WTC11 (cell line): ENCODE measurements around the gene RAD50. TPM values are rescaled to one million over a fixed set of nuclear protein-coding genes. Genes with fewer than 3 reads are reported as not detected.

Experiments
- ATAC-seq: fragments of 200-7000 bp; cut with Tn5 transposase; 2 replicates; pipeline ENCODE4 v1.10.0; 2021; ENCODE audit warnings: mild to moderate bottlenecking, moderate library complexity
- CTCF ChIA-PET: fragments of 300-600 bp; sonication (Branson Sonifier 250); formaldehyde crosslinking; loops from one replicate; lab custom pipeline; 2021; ENCODE audit warnings: antibody characterized with exemption; lab: Charles Lee
- POLR2A ChIA-PET: fragments of 350-600 bp; sonication (Branson Sonifier 250); formaldehyde crosslinking; loops from one replicate; lab custom pipeline; 2021; ENCODE audit warnings: antibody characterized with exemption; lab: Charles Lee
- DNase-seq: peaks from one replicate; pipeline ENCODE4 v3.0.0; 2021; ENCODE audit warnings: low spot score
- H3K27ac Mint-ChIP-seq: 2 replicates; pipeline ENCODE4 v1.8.0; 2021; ENCODE audit warnings: mixed read lengths
- H3K27me3 Mint-ChIP-seq: 2 replicates; pipeline ENCODE4 v1.8.0; 2021; ENCODE audit warnings: low read depth, mild to moderate bottlenecking, moderate library complexity, mixed read lengths
- H3K36me3 Mint-ChIP-seq: 2 replicates; pipeline ENCODE4 v1.8.0; 2021; ENCODE audit warnings: mixed read lengths
- H3K4me1 Mint-ChIP-seq: 2 replicates; pipeline ENCODE4 v1.8.0; 2022; ENCODE audit warnings: mixed read lengths
- H3K4me3 Mint-ChIP-seq: 2 replicates; pipeline ENCODE4 v1.8.0; 2021; ENCODE audit warnings: mild to moderate bottlenecking, moderate library complexity, mixed read lengths
- H3K9me3 Mint-ChIP-seq: 2 replicates; pipeline ENCODE4 v1.8.0; 2021; ENCODE audit warnings: mixed read lengths
- ATF3 ChIP-seq: sonication (generic); formaldehyde crosslinking; conservative IDR thresholded peaks from 2 replicates; pipeline ENCODE4 v1.8.1; 2022; ENCODE audit warnings: mild to moderate bottlenecking, missing genetic modification reagents
- CREM ChIP-seq: sonication (generic); formaldehyde crosslinking; IDR thresholded peaks from 2 replicates; pipeline ENCODE4 v1.8.1; 2022; ENCODE audit warnings: mild to moderate bottlenecking, missing genetic modification reagents, moderate library complexity
- E2F1 ChIP-seq: sonication (generic); formaldehyde crosslinking; IDR thresholded peaks from 2 replicates; pipeline ENCODE4 v1.8.0; 2022; ENCODE audit warnings: mild to moderate bottlenecking, missing genetic modification reagents
- E2F5 ChIP-seq: sonication (generic); formaldehyde crosslinking; IDR thresholded peaks from 2 replicates; pipeline ENCODE4 v1.8.1; 2022; ENCODE audit warnings: mild to moderate bottlenecking, moderate library complexity, missing genetic modification reagents
- ESRRA ChIP-seq: sonication (generic); formaldehyde crosslinking; IDR thresholded peaks from 2 replicates; pipeline ENCODE4 v1.8.1; 2022; ENCODE audit warnings: mild to moderate bottlenecking, missing genetic modification reagents, borderline replicate concordance
- FOXJ3 ChIP-seq: sonication (generic); formaldehyde crosslinking; IDR thresholded peaks from 2 replicates; pipeline ENCODE4 v1.9.0; 2021; ENCODE audit warnings: missing genetic modification reagents, mild to moderate bottlenecking, borderline replicate concordance
- MYBL2 ChIP-seq: sonication (generic); formaldehyde crosslinking; IDR thresholded peaks from 2 replicates; pipeline ENCODE4 v1.8.1; 2023; ENCODE audit warnings: mild to moderate bottlenecking, moderate library complexity, missing genetic modification reagents
- NFE2L1 ChIP-seq: sonication (generic); formaldehyde crosslinking; IDR thresholded peaks from 2 replicates; pipeline ENCODE4 v1.8.1; 2023; ENCODE audit warnings: missing genetic modification reagents
- NR2C2 ChIP-seq: sonication (generic); formaldehyde crosslinking; IDR thresholded peaks from 2 replicates; pipeline ENCODE4 v1.8.0; 2022; ENCODE audit warnings: mild to moderate bottlenecking, missing genetic modification reagents
- RELA ChIP-seq: sonication (generic); formaldehyde crosslinking; IDR thresholded peaks from 2 replicates; pipeline ENCODE4 v1.8.1; 2022; ENCODE audit warnings: missing genetic modification reagents, mild to moderate bottlenecking, borderline replicate concordance
- RORB ChIP-seq: fragments of 250-450 bp; sonication (Bioruptor Pico); IDR thresholded peaks from 2 replicates; pipeline ENCODE4 v1.9.0; 2021; ENCODE audit warnings: mild to moderate bottlenecking
- SMAD4 ChIP-seq: sonication (generic); formaldehyde crosslinking; IDR thresholded peaks from 2 replicates; pipeline ENCODE4 v1.8.0; 2022; ENCODE audit warnings: mild to moderate bottlenecking, missing genetic modification reagents
- TEAD1 ChIP-seq: sonication (generic); formaldehyde crosslinking; IDR thresholded peaks from 2 replicates; pipeline ENCODE4 v1.8.0; 2022; ENCODE audit warnings: mild to moderate bottlenecking, missing genetic modification reagents
- ZBTB43 ChIP-seq: sonication (generic); formaldehyde crosslinking; IDR thresholded peaks from 2 replicates; pipeline ENCODE4 v1.8.1; 2023; ENCODE audit warnings: mild to moderate bottlenecking, missing genetic modification reagents
- ZNF138 ChIP-seq: sonication (generic); formaldehyde crosslinking; conservative IDR thresholded peaks from 2 replicates; pipeline ENCODE4 v1.8.1; 2022; ENCODE audit warnings: mild to moderate bottlenecking, moderate library complexity, missing genetic modification reagents
- ZNF416 ChIP-seq: fragments of 250-450 bp; sonication (Bioruptor Pico); IDR thresholded peaks from 2 replicates; pipeline ENCODE4 v1.9.0; 2021; ENCODE audit warnings: mild to moderate bottlenecking, inconsistent platforms
- total RNA-seq: library from RNA; stranded (reverse); gene quantifications from 3 replicates; pipeline ENCODE4 v1.2.3, GENCODE V29; 2021
- TF ChIP-seq, protein P1 (sequence below): sonication (generic); formaldehyde crosslinking; IDR thresholded peaks from 2 replicates; pipeline ENCODE4 v1.8.1; 2023; ENCODE audit warnings: mild to moderate bottlenecking, missing genetic modification reagents, moderate library complexity
- TF ChIP-seq, protein P2 (sequence below): sonication (generic); formaldehyde crosslinking; IDR thresholded peaks from 2 replicates; pipeline ENCODE4 v1.8.0; 2022; ENCODE audit warnings: mild to moderate bottlenecking, missing genetic modification reagents
- TF ChIP-seq, protein P3 (sequence below): fragments of 250-450 bp; sonication (Bioruptor Pico); IDR thresholded peaks from 2 replicates; pipeline ENCODE4 v1.9.0; 2021; ENCODE audit warnings: moderate library complexity, mild to moderate bottlenecking, inconsistent platforms, borderline replicate concordance
- TF ChIP-seq, protein P4 (sequence below): fragments of 250-450 bp; sonication (Bioruptor Pico); IDR thresholded peaks from 2 replicates; pipeline ENCODE4 v1.9.0; 2021; ENCODE audit warnings: mild to moderate bottlenecking
- TF ChIP-seq, protein P5 (sequence below): sonication (generic); formaldehyde crosslinking; IDR thresholded peaks from 2 replicates; pipeline ENCODE4 v1.8.1; 2023; ENCODE audit warnings: mild to moderate bottlenecking, missing genetic modification reagents, borderline replicate concordance

Gene RAD50
- total RNA-seq, 1 experiment from 2014 or later = 31.1 TPM

DNA sequence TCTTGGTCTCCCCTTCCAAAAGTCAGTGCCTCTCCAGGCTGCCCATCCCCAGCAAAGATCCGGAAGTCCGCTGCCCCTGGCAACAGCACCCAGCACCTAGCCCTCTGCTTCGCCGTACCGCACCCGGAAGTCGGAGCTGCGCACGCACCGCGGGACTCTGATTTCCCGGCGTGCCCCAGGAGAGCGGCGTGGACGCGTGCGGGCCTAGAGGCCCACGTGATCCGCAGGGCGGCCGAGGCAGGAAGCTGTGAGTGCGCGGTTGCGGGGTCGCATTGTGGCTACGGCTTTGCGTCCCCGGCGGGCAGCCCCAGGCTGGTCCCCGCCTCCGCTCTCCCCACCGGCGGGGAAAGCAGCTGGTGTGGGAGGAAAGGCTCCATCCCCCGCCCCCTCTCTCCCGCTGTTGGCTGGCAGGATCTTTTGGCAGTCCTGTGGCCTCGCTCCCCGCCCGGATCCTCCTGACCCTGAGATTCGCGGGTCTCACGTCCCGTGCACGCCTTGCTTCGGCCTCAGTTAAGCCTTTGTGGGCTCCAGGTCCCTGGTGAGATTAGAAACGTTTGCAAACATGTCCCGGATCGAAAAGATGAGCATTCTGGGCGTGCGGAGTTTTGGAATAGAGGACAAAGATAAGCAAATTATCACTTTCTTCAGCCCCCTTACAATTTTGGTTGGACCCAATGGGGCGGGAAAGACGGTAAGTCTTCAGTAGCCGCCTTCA is at the start of gene RAD50 (continued):
- TF ChIP-seq ATF3 (CRISPR knock-in tag) (no peak), ZBTB43 (CRISPR knock-in tag) (peak; percentile 87; the same call in 1 of the 2 replicates), E2F5 (CRISPR knock-in tag) (peak; percentile 92; the same call in 1 of the 2 replicates), ZNF138 (CRISPR knock-in tag) (peak; percentile 81; the same call in 1 of the 2 replicates), NFE2L1 (CRISPR knock-in tag) (peak; percentile 94), CREM (CRISPR knock-in tag) (peak; percentile 84), RORB (CRISPR knock-in tag) (no peak), NR2C2 (CRISPR knock-in tag) (peak; percentile 63; the same call in 1 of the 2 replicates), ESRRA (CRISPR knock-in tag) (peak; percentile 95), E2F1 (CRISPR knock-in tag) (peak; percentile 90), RELA (peak; percentile 96), TEAD1 (CRISPR knock-in tag) (peak; percentile 97), FOXJ3 (peak; percentile 76; the same call in 1 of the 2 replicates)
- TF ChIP-seq, protein P1, sequence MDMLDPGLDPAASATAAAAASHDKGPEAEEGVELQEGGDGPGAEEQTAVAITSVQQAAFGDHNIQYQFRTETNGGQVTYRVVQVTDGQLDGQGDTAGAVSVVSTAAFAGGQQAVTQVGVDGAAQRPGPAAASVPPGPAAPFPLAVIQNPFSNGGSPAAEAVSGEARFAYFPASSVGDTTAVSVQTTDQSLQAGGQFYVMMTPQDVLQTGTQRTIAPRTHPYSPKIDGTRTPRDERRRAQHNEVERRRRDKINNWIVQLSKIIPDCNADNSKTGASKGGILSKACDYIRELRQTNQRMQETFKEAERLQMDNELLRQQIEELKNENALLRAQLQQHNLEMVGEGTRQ (CRISPR knock-in tag) = peak; percentile 98
- TF ChIP-seq, protein P2, sequence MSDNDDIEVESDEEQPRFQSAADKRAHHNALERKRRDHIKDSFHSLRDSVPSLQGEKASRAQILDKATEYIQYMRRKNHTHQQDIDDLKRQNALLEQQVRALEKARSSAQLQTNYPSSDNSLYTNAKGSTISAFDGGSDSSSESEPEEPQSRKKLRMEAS = peak; percentile 99
- TF ChIP-seq, protein P3, sequence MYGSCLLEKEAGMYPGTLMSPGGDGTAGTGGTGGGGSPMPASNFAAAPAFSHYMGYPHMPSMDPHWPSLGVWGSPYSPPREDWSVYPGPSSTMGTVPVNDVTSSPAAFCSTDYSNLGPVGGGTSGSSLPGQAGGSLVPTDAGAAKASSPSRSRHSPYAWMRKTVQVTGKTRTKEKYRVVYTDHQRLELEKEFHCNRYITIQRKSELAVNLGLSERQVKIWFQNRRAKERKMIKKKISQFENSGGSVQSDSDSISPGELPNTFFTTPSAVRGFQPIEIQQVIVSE (CRISPR knock-in tag) = no peak
- TF ChIP-seq, protein P4, sequence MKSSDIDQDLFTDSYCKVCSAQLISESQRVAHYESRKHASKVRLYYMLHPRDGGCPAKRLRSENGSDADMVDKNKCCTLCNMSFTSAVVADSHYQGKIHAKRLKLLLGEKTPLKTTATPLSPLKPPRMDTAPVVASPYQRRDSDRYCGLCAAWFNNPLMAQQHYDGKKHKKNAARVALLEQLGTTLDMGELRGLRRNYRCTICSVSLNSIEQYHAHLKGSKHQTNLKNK (CRISPR knock-in tag) = no peak

GRCh38 chr5:132510076-132510475 is 46.7 kb upstream of the RAD50 start:
- DNase-seq (no peak), ATAC-seq (no peak)
- Mint-ChIP-seq H3K4me3 (no peak overlapping the region), H3K9me3 (peaks cover 28% of the 10 kb centered on the region), H3K4me1 (peaks cover 16% of the 10 kb centered on the region), H3K36me3 (peaks cover 23% of the 10 kb centered on the region), H3K27me3 (peaks cover 3% of the 10 kb centered on the region)
- POLR2A ChIA-PET = no interaction called here
- CTCF ChIA-PET = interaction anchor here (1.5 kb wide), 1 partner anchor 10 kb away, joined by 4 read pairs; no protein-coding TSS in a partner anchor
- no peak for TF ChIP-seq MYBL2 (CRISPR knock-in tag)
- no peak for TF ChIP-seq E2F1 (CRISPR knock-in tag)
- no peak for TF ChIP-seq SMAD4 (CRISPR knock-in tag)
- no peak for TF ChIP-seq ZNF416 (CRISPR knock-in tag)
- TF ChIP-seq, protein P5, sequence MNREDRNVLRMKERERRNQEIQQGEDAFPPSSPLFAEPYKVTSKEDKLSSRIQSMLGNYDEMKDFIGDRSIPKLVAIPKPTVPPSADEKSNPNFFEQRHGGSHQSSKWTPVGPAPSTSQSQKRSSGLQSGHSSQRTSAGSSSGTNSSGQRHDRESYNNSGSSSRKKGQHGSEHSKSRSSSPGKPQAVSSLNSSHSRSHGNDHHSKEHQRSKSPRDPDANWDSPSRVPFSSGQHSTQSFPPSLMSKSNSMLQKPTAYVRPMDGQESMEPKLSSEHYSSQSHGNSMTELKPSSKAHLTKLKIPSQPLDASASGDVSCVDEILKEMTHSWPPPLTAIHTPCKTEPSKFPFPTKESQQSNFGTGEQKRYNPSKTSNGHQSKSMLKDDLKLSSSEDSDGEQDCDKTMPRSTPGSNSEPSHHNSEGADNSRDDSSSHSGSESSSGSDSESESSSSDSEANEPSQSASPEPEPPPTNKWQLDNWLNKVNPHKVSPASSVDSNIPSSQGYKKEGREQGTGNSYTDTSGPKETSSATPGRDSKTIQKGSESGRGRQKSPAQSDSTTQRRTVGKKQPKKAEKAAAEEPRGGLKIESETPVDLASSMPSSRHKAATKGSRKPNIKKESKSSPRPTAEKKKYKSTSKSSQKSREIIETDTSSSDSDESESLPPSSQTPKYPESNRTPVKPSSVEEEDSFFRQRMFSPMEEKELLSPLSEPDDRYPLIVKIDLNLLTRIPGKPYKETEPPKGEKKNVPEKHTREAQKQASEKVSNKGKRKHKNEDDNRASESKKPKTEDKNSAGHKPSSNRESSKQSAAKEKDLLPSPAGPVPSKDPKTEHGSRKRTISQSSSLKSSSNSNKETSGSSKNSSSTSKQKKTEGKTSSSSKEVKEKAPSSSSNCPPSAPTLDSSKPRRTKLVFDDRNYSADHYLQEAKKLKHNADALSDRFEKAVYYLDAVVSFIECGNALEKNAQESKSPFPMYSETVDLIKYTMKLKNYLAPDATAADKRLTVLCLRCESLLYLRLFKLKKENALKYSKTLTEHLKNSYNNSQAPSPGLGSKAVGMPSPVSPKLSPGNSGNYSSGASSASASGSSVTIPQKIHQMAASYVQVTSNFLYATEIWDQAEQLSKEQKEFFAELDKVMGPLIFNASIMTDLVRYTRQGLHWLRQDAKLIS = no peak
- TF ChIP-seq, all 79 proteins: peak for 0
- H3K27ac Mint-ChIP-seq = no peak overlapping the region
